Upper lobe of right lung (tissue), 1 donor: ENCODE results near the gene CYP39A1. TPM values are rescaled to one million over a fixed set of nuclear protein-coding genes. Genes with fewer than 3 reads are reported as not detected.

ENCODE experiments used
- ATAC-seq: fragments of 200-7000 bp; cut with Tn5 transposase; one replicate; pipeline ENCODE4 v1.9.1; 2020; ENCODE audit warnings: mild to moderate bottlenecking, moderate library complexity
- DNase-seq: peaks from one replicate; pipeline ENCODE4 v3.0.0-alpha.2; 2020
- H3K27ac ChIP-seq: fragments of 200-600 bp; one replicate; pipeline ENCODE4 v1.8.0; 2022
- H3K27me3 ChIP-seq: fragments of 200-600 bp; one replicate; pipeline ENCODE4 v1.8.0; 2022; ENCODE audit warnings: mild to moderate bottlenecking
- H3K36me3 ChIP-seq: fragments of 200-600 bp; one replicate; pipeline ENCODE4 v1.8.0; 2022
- H3K4me1 ChIP-seq: fragments of 200-600 bp; one replicate; pipeline ENCODE4 v1.8.0; 2022
- H3K4me3 ChIP-seq: fragments of 200-600 bp; one replicate; pipeline ENCODE4 v1.8.0; 2022; ENCODE audit warnings: mild to moderate bottlenecking
- H3K9me3 ChIP-seq: fragments of 200-600 bp; one replicate; pipeline ENCODE4 v1.8.0; 2022
- CTCF ChIP-seq: fragments of 200-600 bp; IDR thresholded peaks from one replicate; pipeline ENCODE4 v1.8.0; 2022; ENCODE audit warnings: antibody characterized with exemption
- intact Hi-C: fragments of 100-400 bp; cut with DNase I; formaldehyde crosslinking; loops from one replicate; pipeline ENCODE4 v1.11.0; 2022
- total RNA-seq: library from RNA; stranded (reverse); fragmentation: NEBNext Ultra II Directional; extraction: Animal tissue kit (Norgen Biotek cat#: 25700); gene quantifications from one replicate; pipeline ENCODE4 v1.2.1, GENCODE V29; 2021
- donor health status: DM: no; HTN: yes; CAD: no; lungs with severe emphysema.

CYP39A1 gene
- total RNA-seq, 1 donor from 2014 or later: 7.8 TPM

GRCh38 chr6:46618726-46619125 is 33.9 kb downstream of the CYP39A1 start:
- no peaks in the 10 kb centered on the region for H3K36me3 ChIP-seq

GRCh38 chr6:46612645-46613044 is 40.0 kb downstream of the CYP39A1 start:
- no peaks in the 10 kb centered on the region for H3K27me3 ChIP-seq
- ATAC-seq (no peak), DNase-seq (no peak)
- no peaks in the 10 kb centered on the region for H3K36me3 ChIP-seq
- no peak overlapping the region for H3K27ac ChIP-seq
- no peak for TF ChIP-seq CTCF
- H3K4me3 ChIP-seq: no peak overlapping the region
- H3K4me1 ChIP-seq: no peaks in the 10 kb centered on the region
- intact Hi-C loops: no loop called here
- H3K9me3 ChIP-seq: no peaks in the 10 kb centered on the region

More at GRCh38 chr6:46618726-46619125, 33.9 kb downstream of the CYP39A1 start:
- Histone ChIP-seq H3K27me3 (no peaks in the 10 kb centered on the region), H3K27ac (no peak overlapping the region), H3K4me3 (no peak overlapping the region), H3K4me1 (no peaks in the 10 kb centered on the region), H3K9me3 (no peaks in the 10 kb centered on the region)
- no peak for ATAC-seq
- intact Hi-C loops: no loop called here
- no peak for DNase-seq
- no peak for TF ChIP-seq CTCF

- H3K27me3 ChIP-seq: no peaks in the 10 kb centered on the region
- intact Hi-C loops: no loop called here
- no peaks in the 10 kb centered on the region for H3K4me1 ChIP-seq
- no peaks in the 10 kb centered on the region for H3K9me3 ChIP-seq
- H3K36me3 ChIP-seq: no peaks in the 10 kb centered on the region
- DNase-seq (no peak), ATAC-seq (no peak)
- no peak overlapping the region for H3K27ac ChIP-seq
- H3K4me3 ChIP-seq: no peak overlapping the region
- no peak for TF ChIP-seq CTCF
These were observed 41.6 kb downstream of the CYP39A1 start for GRCh38 chr6:46610862-46611553.

GRCh38 chr6:46606338-46606737 is 46.3 kb downstream of the CYP39A1 start:
- ATAC-seq (no peak), DNase-seq (no peak)
- intact Hi-C loops: no loop called here
- no peak overlapping the region for H3K4me3 ChIP-seq
- H3K27ac ChIP-seq: no peak overlapping the region
- H3K4me1 ChIP-seq: no peaks in the 10 kb centered on the region
- no peaks in the 10 kb centered on the region for H3K27me3 ChIP-seq
- H3K36me3 ChIP-seq: no peaks in the 10 kb centered on the region
- no peak for TF ChIP-seq CTCF
- no peaks in the 10 kb centered on the region for H3K9me3 ChIP-seq

GRCh38 chr6:46605091-46605797 is 47.4 kb downstream of the CYP39A1 start:
- no peak for ATAC-seq
- H3K27me3 ChIP-seq: no peaks in the 10 kb centered on the region
- H3K4me1 ChIP-seq: no peaks in the 10 kb centered on the region
- TF ChIP-seq CTCF: no peak
- no peaks in the 10 kb centered on the region for H3K36me3 ChIP-seq
- no peak for DNase-seq
- no peaks in the 10 kb centered on the region for H3K9me3 ChIP-seq
- H3K4me3 ChIP-seq: no peak overlapping the region
- no peak overlapping the region for H3K27ac ChIP-seq
- intact Hi-C loops: no loop called here
